ENCODE data around the gene PRLH.

Gene PRLH

DNA sequence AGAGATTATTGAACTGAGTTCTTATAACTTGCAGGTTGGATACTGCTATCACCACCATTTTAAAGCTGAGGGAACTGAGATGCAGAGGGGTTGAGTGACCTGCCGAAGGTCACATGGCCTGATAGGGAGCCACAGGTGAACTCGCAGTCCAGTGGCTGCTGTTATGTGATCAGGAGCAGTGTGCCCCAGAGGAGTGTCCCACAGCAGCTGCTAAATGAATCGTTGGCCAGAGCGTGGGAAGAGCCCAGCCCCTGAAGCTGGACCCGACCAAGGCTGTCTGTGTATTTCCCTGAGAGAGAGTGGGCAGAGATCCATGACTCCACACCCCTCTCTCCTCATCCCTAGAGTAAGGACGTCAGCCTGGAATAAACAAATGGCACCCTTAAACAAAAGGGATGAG, 26.7 kb upstream of the PRLH start:
- DNase-seq: no peak

DNA sequence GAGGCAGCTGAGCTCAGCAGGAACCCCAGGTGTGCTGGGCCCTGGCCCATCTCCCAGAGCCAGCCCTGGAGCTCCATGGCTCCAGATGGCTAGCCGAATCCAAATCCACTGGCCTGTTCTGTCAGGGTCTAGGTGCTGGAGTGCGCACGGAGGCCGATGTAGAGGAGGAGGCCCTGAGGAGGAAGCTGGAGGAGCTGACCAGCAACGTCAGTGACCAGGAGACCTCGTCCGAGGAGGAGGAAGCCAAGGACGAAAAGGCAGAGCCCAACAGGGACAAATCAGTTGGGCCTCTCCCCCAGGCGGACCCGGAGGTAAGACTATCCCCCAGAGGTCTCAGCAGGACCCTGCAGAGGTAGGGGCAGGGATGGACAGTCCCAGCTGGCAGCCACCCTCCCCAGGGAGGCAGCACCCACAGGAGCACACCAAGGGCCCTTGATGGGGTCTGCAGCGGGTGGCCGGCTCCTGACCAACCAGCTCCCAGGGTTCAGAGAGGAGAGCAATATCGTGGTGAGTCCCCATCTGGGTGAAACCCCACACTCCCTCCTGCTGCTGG, 26.1 kb upstream of the PRLH start:
- no peak for DNase-seq

DNA sequence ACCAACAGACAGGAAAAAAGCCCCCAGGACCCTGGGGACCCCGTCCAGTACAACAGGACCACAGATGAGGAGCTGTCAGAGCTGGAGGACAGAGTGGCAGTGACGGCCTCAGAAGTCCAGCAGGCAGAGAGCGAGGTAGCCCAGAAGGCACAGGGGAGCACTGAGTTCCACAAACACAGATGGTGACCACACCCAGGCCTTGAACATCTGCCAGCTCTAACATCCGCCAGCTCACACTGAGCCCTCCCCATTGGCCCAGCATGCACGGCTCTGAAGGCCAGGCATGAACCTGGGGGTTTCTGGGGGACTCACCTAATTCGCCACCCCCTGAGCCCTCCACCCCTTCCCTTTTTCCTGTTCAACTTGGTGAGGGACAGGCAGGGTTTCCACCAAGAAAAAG, 25.6 kb upstream of the PRLH start:
- no peak for DNase-seq

DNA sequence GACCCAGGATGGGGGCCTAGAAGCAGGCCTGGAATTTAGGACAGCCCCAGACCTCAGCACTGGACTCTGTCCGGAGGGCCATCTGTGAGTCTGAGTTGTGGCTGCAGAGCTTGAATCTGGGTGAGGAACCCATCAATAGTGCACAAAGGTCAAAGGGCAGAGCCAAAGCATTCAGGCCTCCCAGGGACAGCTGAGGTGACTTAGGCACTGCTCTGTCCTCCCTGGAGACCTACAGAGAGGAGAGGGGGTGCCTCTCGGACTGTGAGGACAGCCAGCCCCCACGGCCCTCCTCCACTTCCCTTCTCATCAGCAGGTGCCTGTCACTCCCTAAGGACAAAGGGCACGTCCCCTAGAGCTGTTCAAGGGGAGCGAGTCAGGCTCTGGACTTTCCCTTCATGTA, 25.1 kb upstream of the PRLH start:
- DNase-seq: no peak

DNA sequence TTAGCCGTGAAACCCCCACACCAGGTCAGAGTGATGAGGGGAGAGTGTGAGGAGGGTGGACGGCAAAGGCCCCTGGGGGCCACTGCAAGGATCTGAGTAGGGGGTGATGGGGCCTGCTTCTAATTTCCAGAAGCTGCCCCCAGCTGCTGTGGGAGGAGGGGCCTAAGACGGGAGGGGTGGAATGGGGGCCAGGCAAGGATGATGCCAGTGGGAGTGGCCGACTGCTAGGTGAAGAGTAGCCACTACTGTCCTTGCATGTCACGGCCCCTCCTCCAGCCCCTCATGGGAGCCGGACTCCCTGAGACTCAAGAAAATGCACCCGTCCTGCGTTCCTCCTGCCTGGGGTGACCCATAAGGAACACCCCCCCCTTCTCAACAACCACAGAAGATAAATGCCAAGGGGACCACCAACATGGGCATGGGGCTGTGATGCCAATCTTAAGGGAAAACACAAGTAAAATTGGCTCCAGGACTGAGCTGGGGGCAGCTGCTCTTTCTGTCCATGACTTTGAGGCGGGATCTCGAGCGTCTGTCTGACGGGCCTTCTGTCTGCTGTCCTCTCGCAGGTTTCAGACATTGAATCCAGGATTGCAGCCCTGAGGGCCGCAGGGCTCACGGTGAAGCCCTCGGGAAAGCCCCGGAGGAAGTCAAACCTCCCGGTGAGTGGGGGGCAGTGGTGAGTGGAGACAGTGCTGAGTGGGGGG, 24.2 kb upstream of the PRLH start:
- DNase-seq: no peak

DNA sequence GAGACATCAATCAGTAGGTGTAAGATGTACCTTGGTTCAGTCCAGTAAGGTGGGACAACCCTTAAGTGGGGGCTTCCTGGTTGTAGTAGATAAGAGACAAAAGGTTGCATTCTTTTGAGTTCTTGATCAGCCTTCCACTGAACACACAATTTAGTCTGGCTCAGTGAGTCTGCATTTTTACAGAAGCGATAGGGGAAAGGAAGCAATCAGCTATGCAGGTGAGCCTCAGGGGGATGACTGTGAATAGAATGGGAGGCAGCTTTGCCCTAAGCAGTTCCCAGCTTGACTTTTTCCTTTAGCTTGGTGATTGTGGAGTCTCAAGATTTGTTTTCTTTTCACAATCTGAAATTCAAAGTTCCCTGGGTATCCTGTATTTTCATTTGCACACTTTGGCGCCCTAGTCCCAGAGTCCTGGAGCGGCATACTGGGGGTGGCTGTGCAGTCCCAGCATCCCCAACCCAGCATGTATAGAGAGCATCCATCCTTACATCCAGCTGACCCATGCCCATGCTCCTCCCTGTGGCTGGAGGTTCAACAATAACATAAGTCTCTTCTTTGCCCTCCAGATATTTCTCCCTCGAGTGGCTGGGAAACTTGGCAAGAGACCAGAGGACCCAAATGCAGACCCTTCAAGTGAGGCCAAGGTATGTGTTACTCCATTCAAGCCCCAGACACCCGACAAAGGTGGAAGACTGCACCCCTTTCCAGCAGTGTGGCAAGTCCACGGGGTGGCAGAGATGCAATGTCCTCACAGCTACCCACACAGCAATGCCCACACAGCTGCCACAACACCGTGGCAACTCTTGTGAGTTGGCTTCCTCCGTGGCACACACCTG, 20.1 kb upstream of the PRLH start:
- DNase-seq: no peak

DNA sequence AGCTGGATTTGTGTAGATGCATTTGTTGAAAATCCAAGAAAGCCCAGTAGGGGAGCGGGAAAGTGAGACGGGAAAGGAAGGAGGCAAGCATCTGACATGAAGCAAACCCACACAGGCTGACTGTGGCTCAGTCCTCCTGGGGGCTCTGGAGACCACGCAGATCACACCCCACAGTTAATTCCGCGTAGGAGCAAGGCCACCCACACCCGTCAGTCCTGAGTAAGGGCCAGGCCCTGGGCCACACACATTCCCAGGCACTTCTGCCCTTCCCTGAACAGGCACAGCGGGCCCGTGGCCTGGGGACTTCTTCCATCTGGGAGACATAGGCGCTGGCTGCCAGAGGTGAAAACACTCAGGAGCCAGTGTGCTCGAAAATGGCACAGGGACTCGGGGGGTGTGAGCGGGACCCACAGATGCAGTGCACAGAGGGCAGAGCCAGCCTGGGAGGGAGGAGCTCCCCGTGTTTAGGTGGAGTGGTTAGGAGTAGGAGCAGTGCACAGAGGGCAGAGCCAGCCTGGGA, 19.4 kb upstream of the PRLH start:
- DNase-seq: no peak

DNA sequence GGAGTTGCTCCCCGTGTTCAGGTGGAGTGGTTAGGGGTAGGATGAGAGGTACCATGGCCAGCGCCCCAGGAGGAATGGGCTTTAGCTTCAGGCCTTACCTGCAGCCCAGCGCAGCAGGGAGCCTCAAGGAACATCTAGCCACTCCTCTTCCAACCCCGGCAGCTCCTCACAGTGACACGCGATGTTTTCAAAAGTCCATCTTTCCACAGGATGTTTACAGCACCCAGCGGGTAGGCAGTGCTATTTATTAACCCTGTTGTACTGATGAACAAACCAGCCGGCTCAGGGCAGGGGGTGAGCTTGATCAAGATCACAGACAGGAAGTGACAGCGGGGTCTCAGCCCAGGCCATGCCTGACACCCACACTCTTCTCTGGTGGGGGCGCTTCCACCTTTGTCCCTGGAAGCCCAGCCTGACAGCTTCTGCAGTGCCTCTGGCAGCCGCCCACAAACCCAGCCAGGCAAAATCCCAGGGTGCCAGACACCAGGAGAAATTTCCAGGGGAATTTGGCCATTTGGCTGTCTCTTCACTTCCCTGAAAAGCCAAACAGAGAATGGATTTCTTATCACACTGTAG, 18.4 kb upstream of the PRLH start:
- DNase-seq: no peak

DNA sequence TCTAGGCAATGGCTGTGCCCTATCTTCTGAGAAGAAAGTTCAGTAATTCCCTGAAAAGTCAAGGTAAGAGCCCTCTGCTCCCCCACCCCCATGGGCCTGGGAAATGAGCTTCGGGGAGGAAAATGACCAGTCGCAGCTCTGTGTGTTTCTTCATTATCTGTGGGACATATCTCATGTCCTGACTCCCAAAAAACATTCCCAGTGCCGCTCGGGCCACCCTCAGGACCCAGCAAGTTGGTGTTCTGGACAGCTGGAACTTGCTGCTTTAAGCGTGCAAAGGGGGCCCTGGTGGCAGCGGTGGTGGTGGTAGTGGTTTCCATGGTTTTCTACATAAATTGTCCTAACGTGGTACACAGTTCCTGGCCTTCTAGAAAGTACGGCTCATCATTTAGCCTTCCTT, 17.2 kb upstream of the PRLH start:
- no peak for DNase-seq

DNA sequence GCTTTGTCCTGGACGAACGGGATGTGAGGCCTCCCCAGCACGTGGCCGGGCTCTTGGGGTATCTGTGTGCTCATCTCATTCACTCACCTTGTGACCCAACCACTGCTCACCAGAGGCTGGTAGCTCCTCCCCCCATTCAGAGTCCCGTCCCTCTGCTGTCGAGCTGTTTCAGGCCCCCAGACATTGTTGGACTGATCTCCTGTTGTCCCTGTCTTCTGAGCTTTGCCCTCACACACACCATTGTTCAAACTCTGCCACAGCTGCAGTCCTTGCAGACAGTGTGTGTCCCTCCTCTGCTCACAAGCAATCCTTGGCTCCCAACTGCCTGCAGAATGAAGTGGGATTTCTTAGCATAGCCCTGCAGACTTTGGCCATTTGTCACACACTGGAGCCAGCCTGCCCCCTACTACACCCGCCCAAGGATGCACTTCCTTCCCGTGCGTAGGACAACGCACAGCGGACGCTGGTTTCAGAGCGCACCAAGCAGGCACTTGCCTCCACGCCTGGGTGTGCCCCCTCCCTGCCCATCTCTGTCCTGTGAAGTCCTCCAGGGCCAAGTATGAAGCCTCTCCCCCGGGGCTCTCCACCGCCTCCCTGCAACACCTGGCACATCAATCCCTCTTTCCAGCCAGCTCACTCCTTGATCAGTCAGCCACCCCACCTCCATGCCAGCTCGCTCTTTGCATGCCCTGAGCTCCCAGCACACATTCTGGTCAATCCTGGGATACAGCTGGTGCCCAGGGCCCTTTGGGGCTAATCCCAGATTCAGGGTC, 16.5 kb upstream of the PRLH start:
- DNase-seq: no peak

DNA sequence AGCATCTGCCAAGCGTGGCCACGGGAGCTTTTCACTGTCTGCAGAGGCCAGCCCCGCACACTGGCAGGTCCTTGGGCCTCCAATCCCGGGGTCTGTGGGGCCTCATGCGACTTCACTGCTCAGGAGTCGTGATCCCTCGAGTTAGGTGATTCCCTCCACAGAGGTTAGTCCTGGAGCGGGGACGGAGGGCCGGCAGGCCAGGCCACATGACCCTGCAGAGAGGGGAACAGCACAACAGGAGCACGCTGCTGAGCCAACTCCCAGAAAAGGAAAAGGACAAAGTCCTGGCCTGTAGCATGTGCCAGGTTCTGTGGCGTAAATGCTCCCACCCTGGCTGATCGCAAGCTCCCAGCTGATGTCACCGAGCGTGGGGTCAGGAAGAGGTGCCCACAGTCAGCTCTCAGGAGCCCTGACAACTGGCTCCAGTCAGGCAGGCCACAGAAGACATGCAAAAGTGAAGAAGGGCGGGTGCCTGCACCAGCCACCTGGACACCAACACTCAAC, 15.3 kb upstream of the PRLH start:
- DNase-seq: no peak

DNA sequence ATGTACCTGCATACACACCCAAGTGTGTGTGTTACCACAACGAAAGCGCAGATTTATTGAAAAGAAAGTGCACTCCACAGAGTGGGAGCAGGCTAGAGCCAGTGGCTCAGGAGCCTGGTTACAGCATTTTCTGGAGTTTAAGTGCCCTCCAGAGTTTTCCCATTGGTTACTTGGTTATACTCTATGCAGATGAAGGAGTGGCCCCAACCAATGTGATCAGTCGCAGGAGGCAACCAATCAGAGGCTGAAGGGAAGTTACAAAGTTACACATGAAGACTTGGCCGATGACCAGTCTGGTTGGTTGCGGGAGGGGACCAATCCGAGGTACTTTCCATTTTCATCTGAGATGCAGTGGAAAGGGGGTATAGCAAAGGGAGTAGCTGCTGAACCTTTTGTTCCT, 13.5 kb upstream of the PRLH start:
- DNase-seq: no peak

DNA sequence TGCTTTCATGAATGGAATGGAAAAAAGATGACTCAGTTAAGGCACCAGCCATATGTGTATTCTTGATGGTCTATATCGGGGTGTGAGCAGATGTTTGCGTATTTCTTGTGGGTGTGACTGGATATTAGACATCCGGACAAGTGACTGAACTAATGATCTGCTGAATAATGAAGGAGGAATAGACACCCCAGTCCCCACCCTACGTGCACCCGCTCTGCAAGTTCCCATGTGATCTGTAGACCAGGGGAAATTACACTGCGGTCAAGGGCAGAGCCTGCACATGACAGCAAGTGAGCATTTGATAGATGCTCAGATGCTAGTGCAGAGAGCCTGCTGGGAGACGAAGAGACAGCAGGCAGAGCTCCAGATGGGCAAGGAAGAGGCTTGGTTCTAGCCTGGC, 12.4 kb upstream of the PRLH start:
- no peak for DNase-seq

DNA sequence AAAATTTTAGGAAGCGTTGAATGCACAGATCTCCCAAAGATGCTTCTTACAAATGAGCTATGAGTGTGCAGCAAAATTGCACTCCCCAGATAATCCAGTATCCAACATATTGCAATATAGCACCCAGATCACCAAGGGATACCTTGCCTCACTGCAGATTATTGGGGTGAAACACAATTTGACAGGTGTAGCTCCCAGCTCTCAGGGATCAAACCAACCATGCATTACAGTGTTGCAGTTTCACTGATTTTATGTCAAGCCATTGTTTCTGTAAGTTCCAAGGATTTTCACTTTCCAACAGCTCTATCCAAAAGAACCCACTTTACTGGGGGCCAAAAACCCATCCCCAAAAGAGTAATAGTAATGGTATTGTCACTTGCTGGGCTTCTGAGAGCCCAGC, 10.8 kb upstream of the PRLH start:
- no peak for DNase-seq

DNA sequence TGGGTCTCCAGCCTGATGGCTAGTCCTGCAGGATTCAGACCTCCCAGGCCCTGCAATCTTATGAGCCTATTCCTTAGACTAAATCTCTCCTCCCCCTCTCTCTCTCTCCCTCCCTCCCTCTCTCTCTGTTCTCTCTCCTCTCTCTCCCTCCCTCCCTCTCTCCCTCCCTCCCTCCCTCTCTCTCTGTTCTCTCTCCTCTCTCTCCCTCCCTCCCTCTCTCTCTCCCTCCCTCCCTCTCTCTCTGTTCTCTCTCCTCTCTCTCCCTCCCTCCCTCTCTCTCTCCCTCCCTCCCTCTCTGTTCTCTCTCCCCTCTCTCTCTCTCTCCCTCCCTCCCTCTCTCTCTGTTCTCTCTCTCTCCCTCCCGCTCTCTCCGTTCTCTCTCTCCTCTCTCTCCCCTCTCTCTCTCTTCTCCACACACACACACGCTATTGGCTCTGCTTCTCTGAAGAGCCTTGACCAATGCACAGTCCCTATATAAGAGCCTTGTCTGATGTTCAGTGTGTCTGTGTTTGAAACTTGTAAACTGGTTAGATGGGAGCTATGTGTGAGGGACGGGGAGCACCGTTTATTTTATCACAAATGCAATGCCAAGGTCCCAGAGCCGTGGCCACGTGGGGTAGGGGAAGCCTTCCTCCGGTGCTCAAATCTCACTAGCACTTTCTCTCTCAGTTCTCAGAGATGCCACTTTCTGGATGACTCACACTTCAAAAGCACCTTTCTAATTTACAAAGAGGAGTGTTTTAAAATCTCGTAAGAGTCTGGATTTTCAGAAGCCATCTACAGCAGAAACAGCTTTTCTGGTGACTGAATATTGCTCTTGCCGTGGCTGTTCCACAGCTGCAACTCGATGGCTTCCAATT, 9.4 kb upstream of the PRLH start:
- DNase-seq: no peak

DNA sequence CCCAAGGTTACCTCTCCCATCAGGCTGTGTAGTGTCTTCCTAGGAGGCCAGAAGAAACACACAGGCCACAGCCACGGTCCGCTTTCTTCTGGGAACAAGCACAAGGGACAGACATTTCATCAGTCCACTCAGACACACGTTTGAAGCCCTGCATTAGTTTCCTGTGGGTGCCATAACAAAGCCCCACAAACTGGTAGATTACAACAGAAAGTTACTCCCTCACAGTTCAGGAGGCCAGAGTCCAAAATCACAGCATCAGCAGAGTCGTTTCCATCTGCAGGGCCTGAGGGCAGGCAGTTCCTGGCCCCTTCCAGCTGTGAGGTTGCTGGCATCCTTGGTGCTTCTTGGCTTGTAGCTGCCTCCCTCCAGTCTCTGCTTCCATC, 8.8 kb upstream of the PRLH start:
- no peak for DNase-seq

DNA sequence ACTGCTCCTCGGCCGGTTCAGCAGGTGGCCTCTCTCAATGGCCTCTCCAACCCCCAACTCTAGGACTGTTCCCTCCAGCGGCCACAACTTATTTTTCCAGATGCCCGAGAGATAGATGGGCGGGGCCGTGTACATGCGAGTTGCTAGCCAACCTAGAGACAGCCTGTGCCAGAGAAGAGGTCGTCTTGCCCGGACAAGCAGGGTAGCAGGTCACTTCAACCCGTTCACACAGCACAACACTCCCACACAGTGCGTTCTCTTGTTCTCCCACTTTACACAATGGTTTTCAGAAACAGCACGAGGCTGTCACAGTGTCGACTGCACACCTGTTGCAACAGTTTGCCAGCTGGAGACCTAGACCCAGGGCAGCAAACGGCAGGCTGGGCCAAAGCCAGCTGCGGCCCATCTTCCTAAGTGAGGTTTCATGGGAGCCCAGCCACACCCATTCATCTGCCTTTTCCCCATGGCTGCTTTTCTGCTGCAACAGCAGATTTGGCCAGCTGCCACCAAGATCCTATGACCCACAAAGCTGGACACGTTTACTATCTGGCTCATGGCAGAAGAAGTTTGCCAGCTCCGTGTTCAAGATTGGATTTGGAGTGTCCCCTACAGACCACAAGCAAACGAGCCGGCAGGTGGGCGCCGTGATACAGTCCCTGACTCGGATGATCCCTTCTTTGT, 7.3 kb upstream of the PRLH start:
- peak in 1 of 51 donors; percentile 15 for DNase-seq

DNA sequence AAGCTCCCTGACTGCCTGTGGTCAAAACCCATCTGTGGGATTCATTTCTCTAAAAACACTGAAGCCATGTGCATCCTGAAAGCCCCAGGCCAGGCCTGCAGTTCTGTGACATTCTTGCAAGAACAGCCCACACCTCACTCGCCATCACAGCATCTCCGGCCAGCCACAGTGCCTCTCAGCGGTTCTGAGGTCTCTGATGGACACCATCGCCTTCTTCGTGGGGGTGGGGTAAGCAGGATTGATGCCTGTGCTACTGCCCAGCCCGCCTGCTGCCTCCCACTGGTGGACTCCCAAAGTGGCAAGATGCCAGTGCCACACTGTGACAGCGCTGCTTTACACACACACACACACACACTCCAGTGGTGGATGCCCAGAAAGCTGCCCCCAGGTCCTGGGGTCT, 5.2 kb upstream of the PRLH start:
- no peak for DNase-seq

DNA sequence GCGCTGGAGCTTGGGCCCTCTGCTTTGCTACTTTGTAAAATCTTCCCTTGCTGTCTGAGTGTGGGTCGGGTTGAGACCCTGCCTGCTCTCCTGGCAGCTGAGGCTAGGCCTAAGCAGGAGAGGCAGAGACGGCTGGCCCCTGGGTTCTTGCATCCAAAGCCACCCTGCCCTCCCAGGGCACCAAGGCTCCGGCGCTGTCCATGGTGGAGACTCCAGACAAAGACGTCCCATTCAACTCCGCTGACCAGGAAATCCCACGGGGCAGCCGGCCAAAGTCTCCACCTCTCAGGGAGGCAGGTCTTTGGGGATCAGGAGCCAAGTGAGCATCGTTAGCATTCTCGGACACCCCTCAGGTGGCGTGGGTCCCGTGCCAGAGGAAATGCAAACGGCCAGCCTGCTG, 2.6 kb upstream of the PRLH start:
- no peak for DNase-seq
